SU-DHL-6 (cell line): ENCODE data around the gene RRAGB.
"Not testable (repeated sequence)": the region's sequence is repeated elsewhere in the genome, so short reads cannot be mapped to it uniquely, and the experiment has no call there.

Experiments used
- H2AFZ ChIP-seq: fragments of 200-600 bp; sonication (generic); 2 replicates; pipeline ENCODE4 v1.6.1; 2014; ENCODE audit warnings: low read depth, mild to moderate bottlenecking, moderate library complexity, mixed read lengths, antibody characterized with exemption, low read length; ENCODE audit not compliant: severe bottlenecking
- H3F3A ChIP-seq: fragments of 200-600 bp; shearing (Covaris generic); 2 replicates; pipeline ENCODE4 v1.6.0; 2016; ENCODE audit warnings: antibody characterized with exemption, mild to moderate bottlenecking; ENCODE audit not compliant: insufficient read depth
- H3K27ac ChIP-seq: fragments of 200-600 bp; sonication (generic); 2 replicates; pipeline ENCODE4 v1.5.1; 2016; ENCODE audit warnings: low read depth, mild to moderate bottlenecking, low read length, moderate library complexity, mixed read lengths
- H3K27me3 ChIP-seq: fragments of 200-600 bp; sonication (generic), shearing (Covaris generic); 2 replicates; pipeline ENCODE4 v1.6.0; 2014; ENCODE audit warnings: mild to moderate bottlenecking, low read length
- H3K36me3 ChIP-seq: fragments of 200-600 bp; sonication (generic); 2 replicates; pipeline ENCODE4 v1.6.1; 2014; ENCODE audit warnings: mild to moderate bottlenecking, low read length, mixed read lengths
- H3K4me2 ChIP-seq: fragments of 300-600, 200-600 bp; shearing (Covaris generic), sonication (generic); 2 replicates; pipeline ENCODE4 v1.6.0; 2014; ENCODE audit warnings: low read length, low read depth, mild to moderate bottlenecking; ENCODE audit not compliant: poor library complexity, severe bottlenecking
- H3K4me3 ChIP-seq: fragments of 200-600 bp; sonication (generic); 2 replicates; pipeline ENCODE4 v1.5.1; 2014; ENCODE audit warnings: antibody characterized with exemption, low read length, mild to moderate bottlenecking, mixed read lengths; ENCODE audit not compliant: insufficient read depth, poor library complexity, severe bottlenecking
- H3K79me2 ChIP-seq: fragments of 200-600 bp; sonication (generic); 2 replicates; pipeline ENCODE4 v1.6.1; 2014; ENCODE audit warnings: mild to moderate bottlenecking, low read length, moderate library complexity; ENCODE audit not compliant: insufficient read depth
- H3K9ac ChIP-seq: fragments of 200-600 bp; sonication (generic); 2 replicates; pipeline ENCODE4 v1.7.0; 2014; ENCODE audit warnings: mild to moderate bottlenecking, low read length
- H3K9me2 ChIP-seq: fragments of 200-600 bp; sonication (generic); replicated peaks from 2 replicates; pipeline ENCODE4 v1.6.1; 2014; ENCODE audit warnings: low read length; ENCODE audit not compliant: insufficient read depth
- H3K9me3 ChIP-seq: fragments of 200-600 bp; sonication (generic); 2 replicates; pipeline ENCODE4 v1.6.1; 2014; ENCODE audit warnings: low read length, mixed read lengths; ENCODE audit not compliant: insufficient read depth
- H4K20me1 ChIP-seq: fragments of 200-600 bp; sonication (generic); 2 replicates; pipeline ENCODE4 v1.6.1; 2014; ENCODE audit warnings: low read depth, mild to moderate bottlenecking, antibody characterized with exemption, low read length, moderate library complexity, mixed read lengths
- CTCF ChIP-seq: fragments of 200-600 bp; sonication (generic); IDR thresholded peaks from one replicate; pipeline ENCODE4 v1.5.1; 2017; ENCODE audit warnings: antibody characterized with exemption, mild to moderate bottlenecking, low read length, moderate library complexity; ENCODE audit not compliant: insufficient read depth, poor library complexity, severe bottlenecking
- EZH2phosphoT487 ChIP-seq: fragments of 200-600 bp; sonication (generic), shearing (Covaris generic); conservative IDR thresholded peaks from 2 replicates; pipeline ENCODE4 v1.6.1; 2018; ENCODE audit warnings: mild to moderate bottlenecking, antibody characterized with exemption, low read length, moderate library complexity, mixed read lengths

Gene RRAGB

GRCh38 chrX:55742649-55743048, 25.1 kb downstream of the RRAGB start:
- Histone ChIP-seq H3K9me2 (no peaks in the 10 kb centered on the region), H3K4me2 (no peak overlapping the region), H3K36me3 (no peaks in the 10 kb centered on the region), H3K79me2 (no peaks in the 10 kb centered on the region), H3F3A (no peaks in the 10 kb centered on the region), H3K9ac (no peak overlapping the region), H3K9me3 (no peaks in the 10 kb centered on the region), H3K27me3 (no peaks in the 10 kb centered on the region), H3K4me3 (no peak overlapping the region), H4K20me1 (no peaks in the 10 kb centered on the region), H3K27ac (no peak overlapping the region), H2AFZ (no peak overlapping the region)
- no peak for TF ChIP-seq EZH2phosphoT487
- no peak for TF ChIP-seq CTCF

- H2AFZ ChIP-seq, H3K9ac ChIP-seq, H3K4me3 ChIP-seq, H4K20me1 ChIP-seq, H3K9me3 ChIP-seq, H3K36me3 ChIP-seq, H3K27me3 ChIP-seq, H3K4me2 ChIP-seq, H3K79me2 ChIP-seq, H3K9me2 ChIP-seq, H3K27ac ChIP-seq, H3F3A ChIP-seq: not testable (repeated sequence)
These were observed 30.9 kb downstream of the RRAGB start for GRCh38 chrX:55748463-55748862.

GRCh38 chrX:55750256-55750655, 32.7 kb downstream of the RRAGB start:
- H3K4me3 ChIP-seq: no peak overlapping the region
- H4K20me1 ChIP-seq: no peaks in the 10 kb centered on the region
- H3K9ac ChIP-seq: no peak overlapping the region
- H3K36me3 ChIP-seq: no peaks in the 10 kb centered on the region
- no peaks in the 10 kb centered on the region for H3K79me2 ChIP-seq
- H3K4me2 ChIP-seq: no peak overlapping the region
- no peak overlapping the region for H3K27ac ChIP-seq
- no peaks in the 10 kb centered on the region for H3K27me3 ChIP-seq
- no peaks in the 10 kb centered on the region for H3K9me2 ChIP-seq
- no peak overlapping the region for H2AFZ ChIP-seq
- no peaks in the 10 kb centered on the region for H3K9me3 ChIP-seq
- no peaks in the 10 kb centered on the region for H3F3A ChIP-seq
- TF ChIP-seq EZH2phosphoT487 (no peak), CTCF (no peak)

- Histone ChIP-seq H3K27me3 (no peaks in the 10 kb centered on the region), H3K4me3 (no peak overlapping the region), H3K36me3 (no peaks in the 10 kb centered on the region), H3K4me2 (no peak overlapping the region), H4K20me1 (no peaks in the 10 kb centered on the region), H3K27ac (no peak overlapping the region), H3K9me3 (no peaks in the 10 kb centered on the region), H3K9me2 (no peaks in the 10 kb centered on the region), H3K79me2 (no peaks in the 10 kb centered on the region), H3K9ac (no peak overlapping the region), H3F3A (no peaks in the 10 kb centered on the region), H2AFZ (no peak overlapping the region)
- TF ChIP-seq CTCF (no peak), EZH2phosphoT487 (no peak)
These were observed 37.3 kb downstream of the RRAGB start for GRCh38 chrX:55754861-55755294.
